RWPE1 (cell line): ENCODE data around the gene GPR87.
A peak's percentile ranks its signal among the peaks of the same experiment; 100 is the strongest.

Source experiments
- CTCF ChIA-PET: fragments of 350-600 bp; sonication (Branson Sonifier 250); formaldehyde crosslinking; extraction: SDS; loops from one replicate; lab custom pipeline; 2021; lab: Yijun Ruan, JAX
- POLR2A ChIA-PET: fragments of 400-600 bp; formaldehyde crosslinking; extraction: SDS; loops from one replicate; lab custom pipeline; 2020; ENCODE audit warnings: antibody characterized with exemption; ENCODE audit not compliant: low non-redundant PET; lab: Yijun Ruan, JAX
- DNase-seq: peaks from one replicate; pipeline ENCODE4 v3.0.0; 2012; ENCODE audit warnings: low spot score
- H3K27ac ChIP-seq: fragments of 450-650 bp; 2 replicates; pipeline ENCODE4 v1.5.1; 2017
- CTCF ChIP-seq: fragments of 450-650 bp; conservative IDR thresholded peaks from 2 replicates; pipeline ENCODE4 v1.5.1; 2017; ENCODE audit warnings: low read depth, mild to moderate bottlenecking

The GPR87 gene

DNA sequence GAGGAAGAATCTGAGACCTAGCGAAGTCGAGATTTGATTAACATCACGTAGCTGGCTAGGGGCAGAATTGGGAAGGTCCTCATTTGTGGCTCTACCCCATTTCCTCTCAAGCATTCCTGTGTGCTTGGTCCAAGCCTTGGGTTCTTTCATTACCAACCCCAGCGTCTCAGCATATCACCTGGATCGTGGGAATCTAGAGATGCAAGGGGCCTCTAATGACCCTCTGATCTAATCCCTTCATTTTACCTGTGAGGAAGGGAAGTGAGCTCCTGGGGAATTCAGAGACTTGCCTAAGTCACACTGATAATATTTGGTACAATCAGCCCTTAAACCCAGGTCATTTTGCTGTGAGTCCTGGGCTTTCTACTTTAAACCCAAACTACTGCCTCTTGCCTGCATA is 2.0 kb downstream of the GPR87 start:
- ChIA-PET CTCF (no interaction called here), POLR2A (no interaction called here)
- TF ChIP-seq CTCF: no peak
- DNase-seq: no peak
- peak overlapping the region; percentile 33; the same call in 1 of the 2 replicates for H3K27ac ChIP-seq

DNA sequence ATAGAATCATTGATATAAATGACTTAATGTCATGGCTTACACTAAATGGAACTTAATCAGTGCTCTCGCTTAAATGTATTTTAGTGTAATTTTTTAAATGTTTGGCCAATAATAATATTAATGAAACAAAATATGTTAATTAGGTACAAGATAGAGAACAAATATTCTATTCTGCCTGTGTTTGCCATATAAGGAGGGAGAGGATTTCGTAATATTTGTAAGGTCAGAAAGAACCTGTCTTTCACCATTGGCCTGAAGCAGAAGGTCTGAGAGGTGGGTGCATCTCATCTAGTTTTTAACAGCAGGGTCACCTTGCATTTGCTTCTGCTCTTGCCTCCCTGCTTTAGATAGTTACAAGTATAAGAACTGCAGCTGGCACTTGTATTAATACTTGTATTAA is 2.5 kb downstream of the GPR87 start:
- ChIA-PET CTCF (interaction anchor here (0.6 kb wide), 1 partner anchor 10 kb away, joined by 5 read pairs; no protein-coding TSS in a partner anchor), POLR2A (no interaction called here)
- no peak for DNase-seq
- H3K27ac ChIP-seq: no peak overlapping the region
- no peak for TF ChIP-seq CTCF

- POLR2A ChIA-PET: no interaction called here
- CTCF ChIA-PET: no interaction called here
- TF ChIP-seq CTCF: no peak
- H3K27ac ChIP-seq: no peak overlapping the region
- DNase-seq: no peak
Observed at GRCh38 chr3:151312972-151313371, 3.6 kb downstream of the GPR87 start.

DNA sequence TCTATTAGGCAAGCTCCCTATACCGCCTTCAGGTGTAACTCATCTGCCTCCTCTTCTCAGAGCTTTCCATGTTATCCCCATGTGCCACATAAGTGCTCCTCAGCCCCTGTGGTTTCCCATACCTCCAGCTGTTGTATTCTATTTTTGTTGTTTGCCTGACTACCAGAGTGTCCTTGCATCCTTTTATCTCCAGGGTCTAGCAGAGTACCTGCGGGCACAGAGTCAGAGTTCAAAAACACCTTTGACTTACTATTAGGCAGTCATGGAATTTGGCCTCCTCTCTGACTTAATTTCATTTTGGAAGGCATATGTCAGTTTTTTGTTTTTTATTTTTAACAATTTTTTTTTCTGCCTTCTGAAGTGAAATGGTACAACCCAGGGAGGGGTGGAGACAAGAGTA is 7.1 kb downstream of the GPR87 start:
- no peak overlapping the region for H3K27ac ChIP-seq
- DNase-seq: no peak
- ChIA-PET CTCF (interaction anchor here (0.6 kb wide), 1 partner anchor 1148 kb away, joined by 4 read pairs; no protein-coding TSS in a partner anchor), POLR2A (no interaction called here)
- TF ChIP-seq CTCF: no peak

GRCh38 chr3:151307583-151308488 is 8.8 kb downstream of the GPR87 start:
- H3K27ac ChIP-seq: no peak overlapping the region; the same call in 1 of the 2 replicates
- POLR2A ChIA-PET: no interaction called here
- CTCF ChIA-PET: interaction anchor here (0.6 kb wide), 1 partner anchor 19 kb away, joined by 3 read pairs; no protein-coding TSS in a partner anchor

DNA sequence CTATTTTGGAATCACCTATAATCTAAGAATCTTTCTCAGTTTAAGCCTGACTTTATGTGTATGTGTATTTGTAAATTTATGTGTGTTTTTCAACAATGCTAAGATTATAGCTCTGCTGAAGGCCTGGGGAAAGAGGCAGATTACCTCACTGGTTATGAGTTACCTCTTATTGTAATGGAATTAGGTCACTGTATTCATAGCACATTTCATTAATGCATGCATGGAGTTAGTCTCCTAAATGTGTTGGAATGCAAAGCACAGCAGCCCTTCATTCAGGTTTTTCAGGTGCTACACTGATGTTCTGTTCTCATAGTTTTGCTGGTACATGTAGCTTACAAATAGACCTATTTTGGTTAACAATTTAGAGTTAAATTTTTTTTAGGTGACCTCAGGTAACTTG is 9.5 kb downstream of the GPR87 start:
- no peak for DNase-seq
- TF ChIP-seq CTCF: no peak
- ChIA-PET CTCF (interaction anchor here (1.4 kb wide), 1 partner anchor 21 kb away, joined by 16 read pairs; no protein-coding TSS in a partner anchor), POLR2A (interaction anchor here (0.6 kb wide), 2 partner anchors 13 to 291 kb away, joined by 3 to 4 read pairs; no protein-coding TSS in a partner anchor)
- H3K27ac ChIP-seq: no peak overlapping the region

More at GRCh38 chr3:151307583-151308488, 8.8 kb downstream of the GPR87 start:
- DNase-seq: no peak
- TF ChIP-seq CTCF: no peak
